Esophagus squamous epithelium (tissue), 4 donors: ENCODE data around the gene RSAD1.

ENCODE experiments used
- CTCF ChIP-seq, 6 experiments: fragments of 450-650 bp in 4 of 6; fragments of 200-600 bp in 2 of 6; sonication (generic) in 2 of 6; IDR thresholded peaks; one replicate each; pipeline ENCODE4 v1.5.1; 2016 to 2019; ENCODE audit warnings: antibody characterized with exemption in 6 of 6, mild to moderate bottlenecking in 4 of 6, moderate library complexity in 4 of 6
- POLR2A ChIP-seq, 4 donors: fragments of 450-650 bp; IDR thresholded peaks; one replicate each; pipeline ENCODE4 v1.6.1; 2017; ENCODE audit warnings: antibody characterized with exemption in 4 of 4, mild to moderate bottlenecking in 4 of 4, moderate library complexity in 3 of 4

DNA sequence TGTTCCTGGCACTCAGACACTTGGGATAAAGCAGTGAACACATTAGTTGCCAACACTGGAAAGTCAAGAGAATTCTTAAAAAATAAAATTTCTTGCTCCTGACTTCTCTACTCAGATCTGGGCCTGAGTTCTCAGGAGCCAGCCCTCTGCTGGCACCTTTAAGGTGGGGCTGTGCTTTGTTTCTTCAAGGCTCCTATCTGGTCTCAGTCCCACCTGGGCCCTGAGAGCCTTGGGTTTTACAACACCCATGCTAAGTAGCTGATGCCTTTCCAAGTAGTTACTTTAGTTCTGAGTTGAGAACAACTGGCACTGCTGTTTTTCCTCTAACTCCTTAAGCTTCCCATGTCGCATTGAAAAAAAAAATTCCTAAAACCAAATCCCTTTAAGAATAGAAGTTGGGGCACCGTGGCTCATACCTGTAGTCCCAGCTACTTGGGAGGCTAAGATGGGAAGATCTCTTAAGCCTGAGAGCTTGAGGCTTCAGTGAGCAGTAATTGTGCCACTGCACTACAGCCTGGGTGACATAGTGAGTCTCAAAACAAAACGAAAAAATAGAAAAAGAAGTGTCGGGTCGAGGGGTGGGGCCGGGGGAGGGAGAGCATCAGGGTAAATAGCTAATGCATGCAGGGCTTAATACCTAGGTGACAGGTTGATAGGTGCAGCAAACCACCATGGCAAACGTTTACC lies 26.6 kb upstream of the RSAD1 start:
- TF ChIP-seq CTCF (IDR thresholded peaks at IDR 0.05) (no peak), POLR2A (IDR thresholded peaks at IDR 0.05) (no peak)
